Activated CD4-positive, alpha-beta T cell treated with anti-CD3 and anti-CD28 coated beads, Interleukin-2, Interleukin-4, amounts not matched to agents 100 ng/mL and 50 ng/mL, durations not matched to agents 16 hours and 8 hours (primary cell): ENCODE data around the gene ZNF532.
A peak's percentile ranks its signal among the peaks of the same experiment; 100 is the strongest.

Experiments
- DNase-seq: peaks from one replicate; pipeline ENCODE4 v3.0.0-alpha.2; 2020; ENCODE audit warnings: low spot score

ZNF532 gene

GRCh38 chr18:58947136-58947732, 82.6 kb downstream of the ZNF532 start:
- DNase-seq = peak; percentile 14

- no peak for DNase-seq
Observed at GRCh38 chr18:58949031-58949430, 84.4 kb downstream of the ZNF532 start.

- DNase-seq = no peak
Observed at GRCh38 chr18:58951986-58952702, 87.5 kb downstream of the ZNF532 start.

GRCh38 chr18:58952858-58953257, 88.2 kb downstream of the ZNF532 start:
- no peak for DNase-seq

GRCh38 chr18:58953627-58954026, 89.0 kb downstream of the ZNF532 start:
- DNase-seq = no peak

- DNase-seq = no peak
Observed at GRCh38 chr18:58955001-58955400, 90.3 kb downstream of the ZNF532 start.

- no peak for DNase-seq
Observed at GRCh38 chr18:58955738-58956137, 91.1 kb downstream of the ZNF532 start.

- no peak for DNase-seq
Observed at GRCh38 chr18:58958628-58959027, 94.0 kb downstream of the ZNF532 start.

- DNase-seq = no peak
Observed at GRCh38 chr18:58960508-58960907, 95.8 kb downstream of the ZNF532 start.

- no peak for DNase-seq
Observed at GRCh38 chr18:58960946-58961722, 96.5 kb downstream of the ZNF532 start.

GRCh38 chr18:58962336-58962735, 97.7 kb downstream of the ZNF532 start:
- no peak for DNase-seq

GRCh38 chr18:58965291-58966004, 100.8 kb downstream of the ZNF532 start:
- DNase-seq = no peak

GRCh38 chr18:58966005-58966677, 101.5 kb downstream of the ZNF532 start:
- no peak for DNase-seq

- no peak for DNase-seq
Observed at GRCh38 chr18:58966704-58967103, 102.0 kb downstream of the ZNF532 start.

- no peak for DNase-seq
Observed at GRCh38 chr18:58967751-58968254, 103.1 kb downstream of the ZNF532 start.

GRCh38 chr18:58970943-58971790, 106.5 kb downstream of the ZNF532 start:
- no peak for DNase-seq

- DNase-seq = no peak
Observed at GRCh38 chr18:58975296-58975695, 110.6 kb downstream of the ZNF532 start.

- DNase-seq = no peak
Observed at GRCh38 chr18:58975781-58976180, 111.1 kb downstream of the ZNF532 start.

GRCh38 chr18:58977223-58977622, 112.5 kb downstream of the ZNF532 start:
- no peak for DNase-seq

- DNase-seq = no peak
Observed at GRCh38 chr18:58977801-58978200, 113.1 kb downstream of the ZNF532 start.

GRCh38 chr18:58978916-58979315, 114.2 kb downstream of the ZNF532 start:
- DNase-seq = no peak
